Stimulated activated CD4-positive, alpha-beta T cell treated with anti-CD3 and anti-CD28 coated beads, Interleukin-12 subunit alpha, Interleukin-12 subunit beta, amount 100 ng/mL, for 48 hours (primary cell): ENCODE results near the gene YWHAG.
"Not testable (repeated sequence)": the region's sequence is repeated elsewhere in the genome, so short reads cannot be mapped to it uniquely, and the experiment has no call there.

Source experiments
- DNase-seq, 3 donors: peaks; one replicate each; pipeline ENCODE4 v3.0.0-alpha.2; 2020; ENCODE audit warnings: low read depth in 2 of 3, low spot score in 1 of 3

The YWHAG gene

DNA sequence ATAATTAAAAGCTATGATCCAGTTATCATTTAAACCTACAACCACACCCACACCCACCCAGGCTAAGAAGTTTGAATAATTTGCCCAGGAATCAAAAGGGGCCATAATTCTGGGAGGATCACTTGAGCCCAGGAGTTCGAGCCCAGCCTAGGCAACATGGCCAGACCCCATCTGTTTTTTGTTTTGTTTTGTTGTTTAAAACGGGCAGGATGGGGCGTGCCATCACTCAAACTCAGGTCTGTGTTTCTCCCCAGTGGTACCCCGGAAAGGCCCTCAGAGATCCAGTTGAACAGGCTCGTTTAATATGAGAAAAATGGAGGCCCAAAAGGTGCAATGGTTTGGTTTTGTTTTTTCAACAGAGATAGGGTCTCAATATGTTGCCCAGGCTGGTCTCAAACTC, 33.0 kb downstream of the YWHAG start:
- no peak for DNase-seq

DNA sequence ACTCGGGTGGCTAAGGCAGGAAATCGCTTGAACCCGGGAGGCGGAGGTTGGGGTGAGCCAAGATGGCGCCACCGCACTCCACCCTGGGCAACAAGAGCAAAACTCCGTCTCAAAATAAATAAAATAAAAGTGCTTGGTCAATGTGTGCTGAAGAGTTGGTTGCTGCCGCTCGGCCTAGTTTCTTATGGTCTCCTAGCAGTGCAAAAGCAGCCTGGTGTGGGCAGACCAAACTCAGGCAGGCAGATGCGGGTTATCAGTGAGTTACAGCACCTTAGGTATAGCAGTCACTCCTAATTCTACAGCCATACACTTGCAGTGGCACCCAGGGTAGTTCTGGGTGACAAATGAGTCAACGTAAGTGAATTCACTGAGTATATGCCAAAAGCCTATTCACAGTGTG, 33.7 kb downstream of the YWHAG start:
- DNase-seq = no peak

GRCh38 chr7:76318488-76319353, 40.1 kb downstream of the YWHAG start:
- DNase-seq = peak in 2 of 3 donors; percentile 63

GRCh38 chr7:76317782-76318487, 40.9 kb downstream of the YWHAG start:
- peak; percentile 89 to 94 (median 92) for DNase-seq

GRCh38 chr7:76316984-76317781, 41.6 kb downstream of the YWHAG start:
- no peak for DNase-seq

GRCh38 chr7:76315364-76315763, 43.4 kb downstream of the YWHAG start:
- no peak for DNase-seq

DNA sequence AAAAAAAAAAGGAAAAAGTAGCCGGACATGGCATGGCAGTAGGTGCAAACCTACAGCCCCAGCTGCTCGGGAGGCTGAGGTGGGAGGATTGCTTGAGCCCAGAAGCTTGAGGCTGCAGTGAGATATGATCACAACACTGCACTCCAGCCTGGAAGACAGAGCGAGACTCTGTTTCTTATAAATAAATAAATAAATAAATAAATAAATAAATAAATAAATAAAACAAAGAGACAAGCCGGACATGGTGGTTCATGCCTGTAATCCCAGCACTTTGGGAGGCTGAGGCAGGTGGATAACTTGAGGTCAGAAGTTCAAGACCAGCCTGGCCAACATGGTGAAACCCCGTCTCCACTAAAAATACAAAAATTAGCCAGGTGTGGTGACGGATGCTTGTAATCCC, 44.1 kb downstream of the YWHAG start:
- DNase-seq = not testable (repeated sequence)

- DNase-seq = peak; percentile 95 to 99 (median 96)
These were observed 44.6 kb downstream of the YWHAG start for GRCh38 chr7:76314042-76314721.

GRCh38 chr7:76311838-76312237, 47.0 kb downstream of the YWHAG start:
- not testable (repeated sequence) for DNase-seq

GRCh38 chr7:76310102-76310957, 48.5 kb downstream of the YWHAG start:
- no peak for DNase-seq

DNA sequence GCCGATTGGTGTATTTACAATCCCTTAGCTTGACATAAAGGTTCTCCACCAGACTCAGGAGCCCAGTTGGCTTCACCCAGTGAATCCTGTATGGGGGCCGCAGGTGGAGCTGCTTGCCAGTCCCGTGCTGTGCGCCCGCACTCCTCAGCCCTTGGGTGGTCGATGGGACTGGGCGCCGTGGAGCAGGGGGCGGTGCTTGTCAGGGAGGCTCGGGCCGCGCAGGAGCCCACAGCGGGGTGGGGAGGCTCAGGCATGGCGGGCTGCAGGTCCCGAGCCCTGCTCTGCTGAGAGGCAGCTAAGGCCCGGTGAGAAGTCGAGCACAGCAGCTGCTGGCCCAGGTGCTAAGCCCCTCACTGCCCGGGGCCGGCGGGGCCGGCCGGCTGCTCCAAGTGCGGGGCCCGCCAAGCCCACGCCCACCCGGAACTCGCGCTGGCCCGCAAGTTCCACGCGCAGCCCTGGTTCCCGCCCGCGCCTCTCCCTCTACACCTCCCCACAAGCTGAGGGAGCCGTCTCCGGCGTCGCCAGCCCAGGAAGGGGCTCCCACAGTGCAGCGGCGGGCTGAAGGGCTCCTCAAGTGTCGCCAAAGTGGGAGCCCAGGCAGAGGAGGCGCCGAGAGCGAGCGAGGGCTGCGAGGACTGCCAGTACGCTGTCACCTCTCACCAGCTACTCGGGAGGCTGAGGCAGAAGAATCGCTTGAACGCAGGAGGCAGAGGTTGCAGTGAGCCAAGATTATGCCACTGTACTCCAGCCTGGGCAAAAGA, 49.3 kb downstream of the YWHAG start:
- not testable (repeated sequence) for DNase-seq

DNA sequence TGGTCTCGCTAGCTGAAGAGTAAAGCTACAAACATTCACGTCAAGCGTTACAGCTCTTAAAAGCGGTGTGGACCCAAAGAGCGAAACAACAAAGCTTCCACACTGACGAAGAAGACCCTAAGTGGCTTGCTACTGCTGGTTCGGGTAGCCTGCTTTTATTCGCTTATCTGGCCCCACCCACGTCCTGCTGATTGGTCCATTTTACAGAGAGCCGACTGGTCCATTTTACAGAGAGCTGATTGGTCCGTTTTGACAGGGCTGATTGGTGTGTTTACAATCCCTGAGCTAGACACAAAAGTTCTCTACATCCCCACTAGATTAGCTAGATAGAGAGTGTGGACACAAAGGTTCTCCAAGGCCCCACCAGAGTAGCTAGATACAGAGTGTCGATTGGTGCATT, 49.9 kb downstream of the YWHAG start:
- not testable (repeated sequence) for DNase-seq

DNA sequence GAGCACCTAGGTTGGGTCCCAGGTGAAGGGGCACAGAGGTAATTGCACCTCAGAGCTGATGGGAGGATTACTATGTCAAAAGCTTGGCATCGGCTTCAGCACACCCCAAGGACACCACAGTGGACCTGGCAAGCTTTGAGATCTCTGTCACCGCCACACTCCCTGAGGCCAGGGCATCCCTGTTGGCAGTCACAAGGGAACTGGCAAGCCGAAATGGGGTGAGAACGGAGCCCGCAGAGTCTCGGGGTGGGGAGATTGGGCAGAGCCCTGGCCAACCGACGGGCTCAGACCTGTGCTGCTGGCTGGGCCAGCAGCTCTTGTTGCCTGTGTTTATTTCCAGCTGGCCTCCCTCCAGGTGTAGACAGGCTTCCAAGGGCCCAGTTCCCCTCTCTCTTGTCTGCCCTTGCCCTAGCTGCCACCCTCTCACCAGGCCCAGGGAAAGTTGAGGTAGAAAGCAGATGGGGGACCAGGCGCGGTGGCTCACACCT, 53.9 kb downstream of the YWHAG start:
- DNase-seq = no peak

- DNase-seq = peak; percentile 56 to 71 (median 67)
These were observed 55.3 kb downstream of the YWHAG start for GRCh38 chr7:76303202-76304147.

DNA sequence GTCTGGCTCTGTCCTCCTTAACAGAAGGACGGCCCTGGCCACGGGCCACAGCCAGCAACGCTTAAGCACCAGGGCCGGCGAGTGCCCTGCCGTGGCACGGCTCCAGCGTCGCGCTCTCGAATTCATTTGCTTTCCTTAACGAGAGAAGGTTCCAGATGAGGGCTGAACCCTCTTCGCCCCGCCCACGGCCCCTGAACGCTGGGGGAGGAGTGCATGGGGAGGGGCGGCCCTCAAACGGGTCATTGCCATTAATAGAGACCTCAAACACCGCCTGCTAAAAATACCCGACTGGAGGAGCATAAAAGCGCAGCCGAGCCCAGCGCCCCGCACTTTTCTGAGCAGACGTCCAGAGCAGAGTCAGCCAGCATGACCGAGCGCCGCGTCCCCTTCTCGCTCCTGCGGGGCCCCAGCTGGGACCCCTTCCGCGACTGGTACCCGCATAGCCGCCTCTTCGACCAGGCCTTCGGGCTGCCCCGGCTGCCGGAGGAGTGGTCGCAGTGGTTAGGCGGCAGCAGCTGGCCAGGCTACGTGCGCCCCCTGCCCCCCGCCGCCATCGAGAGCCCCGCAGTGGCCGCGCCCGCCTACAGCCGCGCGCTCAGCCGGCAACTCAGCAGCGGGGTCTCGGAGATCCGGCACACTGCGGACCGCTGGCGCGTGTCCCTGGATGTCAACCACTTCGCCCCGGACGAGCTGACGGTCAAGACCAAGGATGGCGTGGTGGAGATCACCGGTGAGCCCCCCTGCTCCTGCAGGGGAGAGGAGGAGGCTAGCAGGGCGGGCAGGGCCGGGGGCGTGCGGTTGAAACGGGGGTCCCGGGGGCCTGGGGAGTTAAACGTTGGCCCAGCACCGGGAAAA, 56.2 kb downstream of the YWHAG start, which contains the start of gene HSPB1:
TSS of gene HSPB1 (plus strand) at position 327 of the 855 bp plus-strand sequence. CDS start at position 367, 40 bp downstream.
- DNase-seq = peak in 2 of 3 donors; percentile 13 to 35

GRCh38 chr7:76301000-76301399, 57.8 kb downstream of the YWHAG start:
- DNase-seq = no peak
